Lower lobe of right lung (tissue), 2 donors: ENCODE results near the gene BCO2. TPM values are rescaled to one million over a fixed set of nuclear protein-coding genes. Genes with fewer than 3 reads are reported as not detected.

Experiments used
- ATAC-seq, 2 donors: fragments of 200-7000 bp; cut with Tn5 transposase; one replicate each; pipeline ENCODE4 v1.9.1; 2020 to 2022; ENCODE audit warnings: mild to moderate bottlenecking in 2 of 2, moderate library complexity in 2 of 2
- DNase-seq: peaks from one replicate; pipeline ENCODE4 v3.0.0-alpha.2; 2020
- H3K27ac ChIP-seq: fragments of 200-600 bp; one replicate; pipeline ENCODE4 v1.8.0; 2022
- H3K27me3 ChIP-seq: fragments of 200-600 bp; one replicate; pipeline ENCODE4 v1.8.0; 2022; ENCODE audit warnings: low read depth
- H3K36me3 ChIP-seq: fragments of 200-600 bp; one replicate; pipeline ENCODE4 v1.8.0; 2022; ENCODE audit warnings: mild to moderate bottlenecking
- H3K4me1 ChIP-seq: fragments of 200-600 bp; one replicate; pipeline ENCODE4 v1.8.0; 2022
- H3K4me3 ChIP-seq: fragments of 200-600 bp; one replicate; pipeline ENCODE4 v1.8.0; 2022; ENCODE audit warnings: mild to moderate bottlenecking
- H3K9me3 ChIP-seq: fragments of 200-600 bp; one replicate; pipeline ENCODE4 v1.8.0; 2022
- intact Hi-C: fragments of 100-400 bp; cut with DNase I; formaldehyde crosslinking; loops from one replicate; pipeline ENCODE4 v1.11.0; 2022
- long read RNA-seq: library from polyadenylated mRNA; unstranded; transcript quantifications from one replicate; pipeline ENCODE4 v2.0.0, GENCODE V29; 2021
- total RNA-seq: library from RNA; stranded (reverse); fragmentation: NEBNext Ultra II Directional; extraction: Animal tissue kit (Norgen Biotek cat#: 25700); gene quantifications from one replicate; pipeline ENCODE4 v1.2.1, GENCODE V29; 2021
- TF ChIP-seq, protein P1 (sequence below): fragments of 200-600 bp; IDR thresholded peaks from one replicate; pipeline ENCODE4 v1.8.0; 2022; ENCODE audit warnings: antibody characterized with exemption, mild to moderate bottlenecking
- donor health status: DM: no; HTN: yes; CAD: no; lungs with severe emphysema.

BCO2 gene
- total RNA-seq, result 8.9 TPM
- long read RNA-seq, partial matches to known transcripts, result 1 of 11 reads
- long read RNA-seq, other reads (novel, unspliced or antisense), result 4 of 11 reads

DNA sequence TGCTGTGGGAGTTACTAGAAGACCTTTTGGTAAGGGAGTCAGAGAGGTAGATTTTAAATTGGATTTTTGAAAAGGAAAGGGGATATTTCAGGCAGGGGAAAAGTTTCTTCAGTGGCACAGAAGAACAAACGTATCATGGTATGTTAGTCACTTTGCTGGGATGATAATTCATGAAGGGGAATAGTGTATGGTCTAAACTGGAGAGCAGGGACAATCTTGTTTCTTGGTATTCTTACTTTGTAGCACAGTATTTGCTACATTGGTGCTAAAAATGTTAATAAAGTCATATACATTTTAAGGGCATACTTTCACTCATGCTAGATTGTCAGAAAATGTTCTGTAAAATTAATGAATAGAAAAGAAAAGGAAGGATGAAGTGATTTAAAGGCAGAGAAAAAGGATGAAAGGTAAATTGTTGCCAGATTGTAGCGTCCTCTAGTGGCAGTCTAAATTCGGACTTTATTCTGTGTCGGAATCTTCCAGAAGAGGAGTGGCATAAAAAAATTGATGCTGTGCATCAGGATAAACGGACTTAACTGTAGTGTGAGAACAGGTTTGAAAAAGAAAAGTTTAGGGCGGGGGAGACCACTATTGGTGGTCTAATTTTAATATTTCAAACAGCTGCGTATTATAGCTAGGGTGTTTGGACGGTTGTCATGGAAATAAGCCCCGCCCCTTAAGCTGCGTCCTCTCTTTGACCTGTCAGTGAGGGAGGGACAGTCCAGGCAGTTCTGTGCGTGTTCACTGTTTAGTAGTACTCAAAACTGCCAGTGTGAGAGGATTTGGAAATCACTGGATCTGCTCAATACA, at the start of gene BCO2:
TSS of gene BCO2 (plus strand) at position 724 of the 810 bp plus-strand sequence. CDS start 90 bp downstream, outside the sequence.
- TF ChIP-seq, protein P1, sequence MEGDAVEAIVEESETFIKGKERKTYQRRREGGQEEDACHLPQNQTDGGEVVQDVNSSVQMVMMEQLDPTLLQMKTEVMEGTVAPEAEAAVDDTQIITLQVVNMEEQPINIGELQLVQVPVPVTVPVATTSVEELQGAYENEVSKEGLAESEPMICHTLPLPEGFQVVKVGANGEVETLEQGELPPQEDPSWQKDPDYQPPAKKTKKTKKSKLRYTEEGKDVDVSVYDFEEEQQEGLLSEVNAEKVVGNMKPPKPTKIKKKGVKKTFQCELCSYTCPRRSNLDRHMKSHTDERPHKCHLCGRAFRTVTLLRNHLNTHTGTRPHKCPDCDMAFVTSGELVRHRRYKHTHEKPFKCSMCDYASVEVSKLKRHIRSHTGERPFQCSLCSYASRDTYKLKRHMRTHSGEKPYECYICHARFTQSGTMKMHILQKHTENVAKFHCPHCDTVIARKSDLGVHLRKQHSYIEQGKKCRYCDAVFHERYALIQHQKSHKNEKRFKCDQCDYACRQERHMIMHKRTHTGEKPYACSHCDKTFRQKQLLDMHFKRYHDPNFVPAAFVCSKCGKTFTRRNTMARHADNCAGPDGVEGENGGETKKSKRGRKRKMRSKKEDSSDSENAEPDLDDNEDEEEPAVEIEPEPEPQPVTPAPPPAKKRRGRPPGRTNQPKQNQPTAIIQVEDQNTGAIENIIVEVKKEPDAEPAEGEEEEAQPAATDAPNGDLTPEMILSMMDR, result peak; percentile 77
- Histone ChIP-seq H3K9me3 (no peaks in the 10 kb centered on the region), H3K27me3 (no peaks in the 10 kb centered on the region), H3K4me1 (peaks cover 9% of the 10 kb centered on the region), H3K36me3 (no peaks in the 10 kb centered on the region), H3K27ac (peak within 1 kb of the TSS; percentile 60), H3K4me3 (peak within 1 kb of the TSS; percentile 45)
- peak; percentile 96 for ATAC-seq
- peak; percentile 83 for DNase-seq
- intact Hi-C loops, result no loop called here

GRCh38 chr11:112127056-112127455, 48.3 kb upstream of the BCO2 start:
- no peaks in the 10 kb centered on the region for H3K27me3 ChIP-seq
- H3K27ac ChIP-seq, result no peak overlapping the region
- no peaks in the 10 kb centered on the region for H3K4me1 ChIP-seq
- H3K4me3 ChIP-seq, result no peak overlapping the region
- H3K9me3 ChIP-seq, result no peaks in the 10 kb centered on the region
- no peak for ATAC-seq
- intact Hi-C loops, result no loop called here
- TF ChIP-seq, protein P1, result no peak
- DNase-seq, result no peak
- no peaks in the 10 kb centered on the region for H3K36me3 ChIP-seq

GRCh38 chr11:112128483-112129121, 46.7 kb upstream of the BCO2 start:
- TF ChIP-seq, protein P1, result no peak
- ATAC-seq, result no peak
- no peak overlapping the region for H3K27ac ChIP-seq

GRCh38 chr11:112129656-112130055, 45.7 kb upstream of the BCO2 start:
- H3K9me3 ChIP-seq, result no peaks in the 10 kb centered on the region
- ATAC-seq, result peak; percentile 62 to 74
- TF ChIP-seq, protein P1, result no peak
- no peaks in the 10 kb centered on the region for H3K36me3 ChIP-seq
- intact Hi-C loops, result no loop called here
- no peaks in the 10 kb centered on the region for H3K4me1 ChIP-seq
- H3K27me3 ChIP-seq, result no peaks in the 10 kb centered on the region
- no peak overlapping the region for H3K27ac ChIP-seq
- no peak for DNase-seq
- H3K4me3 ChIP-seq, result no peak overlapping the region

More at GRCh38 chr11:112128483-112129121, 46.7 kb upstream of the BCO2 start:
- Histone ChIP-seq H3K36me3 (no peaks in the 10 kb centered on the region), H3K4me1 (no peaks in the 10 kb centered on the region), H3K9me3 (no peaks in the 10 kb centered on the region), H3K4me3 (no peak overlapping the region), H3K27me3 (no peaks in the 10 kb centered on the region)
- DNase-seq, result no peak
- intact Hi-C loops, result no loop called here

GRCh38 chr11:112132737-112133136, 42.6 kb upstream of the BCO2 start:
- no peak overlapping the region for H3K27ac ChIP-seq
- intact Hi-C loops, result no loop called here
- DNase-seq (no peak), ATAC-seq (no peak)
- H3K27me3 ChIP-seq, result no peaks in the 10 kb centered on the region
- H3K4me3 ChIP-seq, result no peak overlapping the region
- no peaks in the 10 kb centered on the region for H3K4me1 ChIP-seq
- H3K36me3 ChIP-seq, result no peaks in the 10 kb centered on the region
- no peaks in the 10 kb centered on the region for H3K9me3 ChIP-seq
- TF ChIP-seq, protein P1, result no peak
